Endothelial cell of umbilical vein (primary cell): ENCODE results near the gene USB1. TPM values are rescaled to one million over a fixed set of nuclear protein-coding genes. Genes with fewer than 3 reads are reported as not detected.

Experiments used
- BruUV-seq: library from RNA; stranded (reverse); fragments of 400-500 nt; replicated peaks from 2 replicates; lab custom pipeline; 2021; lab: Mats Ljungman, UMichigan
- CTCF ChIA-PET: fragments of 300-600, 350-600 bp; sonication (Branson Sonifier 250); formaldehyde crosslinking; loops from one replicate; lab custom pipeline; 2021; ENCODE audit warnings: antibody characterized with exemption, inconsistent platforms; lab: Charles Lee
- POLR2A ChIA-PET: fragments of 300-600, 350-600 bp; sonication (Branson Sonifier 250); formaldehyde crosslinking; loops from one replicate; lab custom pipeline; 2021; ENCODE audit warnings: antibody characterized with exemption, inconsistent platforms; lab: Charles Lee
- DNase-seq: peaks from one replicate; pipeline ENCODE4 v3.0.0-alpha.2; 2011; ENCODE audit warnings: low read depth, low spot score
- FAIRE-seq: peaks from 2 replicates; lab custom pipeline; 2011; peaks lifted over from hg19 to GRCh38; lab: Jason Lieb, UNC
- H2AFZ ChIP-seq: 2 replicates; pipeline ENCODE4 v1.6.0; 2012; ENCODE audit warnings: low read depth, low read length, control low read depth, inconsistent platforms
- H3K27ac ChIP-seq: 2 replicates; pipeline ENCODE4 v1.5.1; 2011; ENCODE audit warnings: low read depth, mild to moderate bottlenecking, control low read depth, low read length, moderate library complexity; ENCODE audit not compliant: insufficient read depth
- H3K27me3 ChIP-seq, 2 experiments: 2 replicates each; pipeline versions ENCODE4 v1.6.0 to v1.6.1; 2011; ENCODE audit warnings: low read length in 2 of 2, mixed read lengths in 1 of 2; ENCODE audit not compliant: control insufficient read depth in 2 of 2, insufficient read depth in 2 of 2
- H3K36me3 ChIP-seq, 2 experiments: 2 replicates in 1 of 2; 3 replicates in 1 of 2; pipeline ENCODE4 v1.5.1; 2011; ENCODE audit warnings: low read length in 2 of 2, mild to moderate bottlenecking in 1 of 2, moderate library complexity in 1 of 2; ENCODE audit not compliant: control insufficient read depth in 2 of 2, insufficient read depth in 2 of 2; ENCODE audit errors: extremely low read depth in 1 of 2
- H3K4me1 ChIP-seq: 3 replicates; pipeline ENCODE4 v1.5.1; 2011; ENCODE audit warnings: mild to moderate bottlenecking, low read length; ENCODE audit not compliant: control insufficient read depth, insufficient read depth; ENCODE audit errors: extremely low read depth
- H3K4me2 ChIP-seq: 2 replicates; pipeline ENCODE4 v1.6.1; 2011; ENCODE audit warnings: low read length, control low read depth, mixed read lengths; ENCODE audit not compliant: insufficient read depth
- H3K4me3 ChIP-seq, 3 experiments: fragments of 200-600 bp in 1 of 3; sonication (generic), shearing (Covaris generic) in 1 of 3; replicated peaks in 1 of 3; 2 replicates each; pipeline ENCODE4 v1.5.1; 2011 to 2016; ENCODE audit warnings: control low read depth in 3 of 3, low read length in 3 of 3, mild to moderate bottlenecking in 2 of 3, inconsistent platforms in 1 of 3, low read depth in 1 of 3, moderate library complexity in 1 of 3; ENCODE audit not compliant: insufficient read depth in 1 of 3
- H3K79me2 ChIP-seq: 2 replicates; pipeline ENCODE4 v1.6.0; 2012; ENCODE audit warnings: low read length, inconsistent platforms; ENCODE audit not compliant: control insufficient read depth, insufficient read depth
- H3K9ac ChIP-seq: replicated peaks from 2 replicates; pipeline ENCODE3; 2011; ENCODE audit warnings: low read length, control low read depth; ENCODE audit not compliant: insufficient read depth; ENCODE audit errors: extremely low read depth
- H3K9me1 ChIP-seq: replicated peaks from 3 replicates; pipeline ENCODE4 v1.6.0; 2011; ENCODE audit warnings: mild to moderate bottlenecking, low read length; ENCODE audit not compliant: control insufficient read depth, insufficient read depth; ENCODE audit errors: extremely low read depth
- H3K9me3 ChIP-seq: replicated peaks from 2 replicates; pipeline ENCODE4 v1.5.1; 2012; ENCODE audit warnings: low read length, inconsistent platforms; ENCODE audit not compliant: control insufficient read depth, insufficient read depth
- H4K20me1 ChIP-seq: replicated peaks from 2 replicates; pipeline ENCODE3; 2011; ENCODE audit warnings: mild to moderate bottlenecking, low read length; ENCODE audit not compliant: control insufficient read depth, insufficient read depth; ENCODE audit errors: extremely low read depth
- CTCF ChIP-seq, 2 donors: IDR thresholded peaks; 1 replicate in 1 of 2; 2 replicates in 1 of 2; pipeline ENCODE4 v1.5.1; 2011; ENCODE audit warnings: low read length in 2 of 2, mild to moderate bottlenecking in 2 of 2, moderate library complexity in 2 of 2, control low read depth in 1 of 2, inconsistent platforms in 1 of 2, low read depth in 1 of 2; ENCODE audit not compliant: insufficient read depth in 1 of 2; ENCODE audit errors: extremely low read depth in 1 of 2
- EZH2 ChIP-seq: IDR thresholded peaks from 2 replicates; pipeline ENCODE4 v1.6.1; 2012; ENCODE audit warnings: borderline replicate concordance, low read depth, mild to moderate bottlenecking, moderate library complexity, low read length, inconsistent platforms; ENCODE audit not compliant: severe bottlenecking
- FOS ChIP-seq: IDR thresholded peaks from 2 replicates; pipeline ENCODE4 v1.6.1; 2011; ENCODE audit warnings: mild to moderate bottlenecking, low read length, moderate library complexity, borderline replicate concordance; ENCODE audit not compliant: insufficient read depth
- GATA2 ChIP-seq: IDR thresholded peaks from 2 replicates; pipeline ENCODE4 v1.7.0; 2011; ENCODE audit warnings: low read depth, mild to moderate bottlenecking, moderate library complexity, mixed read lengths, low read length; ENCODE audit not compliant: insufficient read length, insufficient read depth
- JUN ChIP-seq: IDR thresholded peaks from 2 replicates; pipeline ENCODE4 v1.6.1; 2011; ENCODE audit warnings: borderline replicate concordance, low read depth; ENCODE audit not compliant: insufficient read length, insufficient read depth
- MAX ChIP-seq: IDR thresholded peaks from 2 replicates; pipeline ENCODE4 v1.6.1; 2011; ENCODE audit not compliant: insufficient read depth, insufficient read length
- MYC ChIP-seq: IDR thresholded peaks from one replicate; pipeline ENCODE4 v1.6.1; 2011; ENCODE audit warnings: mild to moderate bottlenecking, low read depth, low read length
- POLR2A ChIP-seq: IDR thresholded peaks from 2 replicates; pipeline ENCODE4 v1.6.1; 2012; ENCODE audit warnings: low read depth, mild to moderate bottlenecking, control low read depth, low read length
- POLR2AphosphoS5 ChIP-seq: IDR thresholded peaks from 2 replicates; pipeline ENCODE4 v1.6.1; 2012; ENCODE audit warnings: low read depth, mild to moderate bottlenecking, control low read depth, low read length, moderate library complexity; ENCODE audit not compliant: insufficient read depth
- dilution Hi-C: fragments of 300-500 bp; cut with MboI; formaldehyde crosslinking; loops from one replicate; pipeline ENCODE4 v1.15.0; 2019; ENCODE audit warnings: low sequenced_read_pairs; ENCODE audit not compliant: extremely low pct_ligation_motif_present
- intact Hi-C: fragments of 100-400 bp; cut with micrococcal nuclease; formaldehyde crosslinking; loops from one replicate; pipeline ENCODE4 v1.10.0; 2022
- polyA plus RNA-seq, 4 experiments: library from polyadenylated mRNA; depleted of rRNA in 3 of 4; stranded (reverse) in 3 of 4; unstranded in 1 of 4; fragments of >200 nt; gene quantifications; 2 replicates each; pipeline versions ENCODE4 v1.2.1 to v1.2.3, GENCODE V29; 2011 to 2012; ENCODE audit warnings: missing spikeins in 1 of 4
- total RNA-seq: library from RNA; stranded (reverse); gene quantifications from 2 replicates; pipeline ENCODE4 v1.2.3, GENCODE V29; 2021

The USB1 gene
- total and polyA plus RNA-seq, 2 donors (not counting 3 experiments of a cell fraction or from before 2014, with no cell fraction given) = 64.6 to 83.8 TPM

- Histone ChIP-seq H3K27me3 (peaks cover 0 to 8% of the 10 kb centered on the region in 2 experiments), H3K4me1 (peaks cover 19% of the 10 kb centered on the region), H3K9me1 (no peaks in the 10 kb centered on the region), H3K36me3 (no peaks in the 10 kb centered on the region), H4K20me1 (no peaks in the 10 kb centered on the region), H3K27ac (no peak overlapping the region), H3K79me2 (no peaks in the 10 kb centered on the region), H3K9ac (no peak overlapping the region), H2AFZ (peak overlapping the region; percentile 81), H3K4me3 (peak overlapping the region; percentile 44 to 64 (median 51)), H3K4me2 (peak overlapping the region; percentile 84), H3K9me3 (no peaks in the 10 kb centered on the region)
- FAIRE-seq = no peak
- peak; percentile 30 for TF ChIP-seq EZH2
- TF ChIP-seq GATA2 = no peak
- dilution Hi-C loops = no loop called here
- DNase-seq = no peak
- no TSS peak for BruUV-seq
- intact Hi-C loops = loop anchor here (1.0 kb wide), 1 partner anchor 98 kb away; no protein-coding TSS in a partner anchor
- CTCF ChIA-PET = interaction anchor here (1.0 to 5.6 kb wide), 7 partner anchors 8 to 463 kb away, joined by 4 to 81 read pairs (median 6); partner anchors contain the start of gene CFAP20
- POLR2A ChIA-PET = no interaction called here
Observed at GRCh38 chr16:58024486-58025350, 23.5 kb downstream of the USB1 start.

DNA sequence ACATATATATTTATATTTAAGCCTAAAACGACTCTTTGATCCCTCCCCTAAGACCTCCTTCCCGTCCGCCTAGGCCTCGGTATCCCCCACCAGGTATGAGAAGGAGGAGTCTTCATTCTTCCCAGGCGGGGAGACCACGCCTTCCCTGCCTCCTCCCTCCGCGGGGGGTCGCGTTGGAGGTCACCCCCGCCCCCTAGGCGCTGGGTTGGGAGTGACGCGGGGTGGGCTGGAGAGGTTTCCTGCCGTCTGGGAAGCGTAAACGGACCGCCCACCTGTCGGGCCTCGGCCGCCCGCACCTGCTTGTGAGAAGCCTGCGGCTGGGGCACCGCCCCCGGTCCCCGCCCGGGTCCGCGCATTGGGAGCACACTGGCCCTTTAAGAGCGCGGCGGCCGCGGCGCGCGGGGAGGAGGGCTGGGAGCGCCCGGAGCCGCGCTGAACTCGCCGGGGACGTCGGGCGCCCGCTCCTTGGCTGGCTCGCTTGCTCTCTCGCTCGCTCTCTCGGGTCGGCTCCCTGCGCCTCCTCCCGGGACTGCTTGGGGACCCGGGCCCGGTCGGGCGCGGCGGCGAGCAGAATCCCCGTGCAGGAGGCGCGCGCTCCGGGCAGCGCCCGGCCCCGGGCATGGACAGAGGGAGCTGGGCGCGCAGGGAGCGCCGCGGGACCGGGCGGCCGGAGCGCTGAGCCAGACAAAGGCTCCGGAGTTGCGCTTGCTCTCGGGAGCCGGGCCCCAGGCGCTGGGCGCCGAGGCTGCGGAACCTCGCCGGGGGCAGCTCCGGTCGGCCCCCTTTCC, 24.3 kb downstream of the USB1 start, which contains the start of gene MMP15:
Gene MMP15, plus strand, starts transcription at position 404 of the 788 bp plus-strand sequence. CDS start 597 bp downstream, outside the sequence.
- peak; percentile 81 for FAIRE-seq

More for the DNA sequence above, 24.3 kb downstream of the USB1 start, which contains the start of gene MMP15:
- DNase-seq = peak; percentile 55
- no TSS peak for BruUV-seq
- Histone ChIP-seq H3K4me1 (peaks cover 19% of the 10 kb centered on the region), H4K20me1 (no peaks in the 10 kb centered on the region), H3K4me2 (peak within 1 kb of the TSS; percentile 84), H2AFZ (peak within 1 kb of the TSS; percentile 81), H3K27me3 (peaks cover 0 to 8% of the 10 kb centered on the region in 2 experiments), H3K36me3 (no peaks in the 10 kb centered on the region), H3K4me3 (peak within 1 kb of the TSS; percentile 44 to 64 (median 51)), H3K9me3 (no peaks in the 10 kb centered on the region), H3K27ac (no peak within 1 kb of the TSS), H3K79me2 (no peaks in the 10 kb centered on the region), H3K9ac (no peak within 1 kb of the TSS), H3K9me1 (no peaks in the 10 kb centered on the region)
- ChIA-PET CTCF (interaction anchor here (0.9 to 5.6 kb wide), 8 partner anchors 71 to 462 kb away, joined by 3 to 81 read pairs (median 6); partner anchors contain the start of gene CFAP20), POLR2A (interaction anchor here (1.0 to 2.0 kb wide), 2 partner anchors 96 to 104 kb away, joined by 3 to 8 read pairs; partner anchors contain the start of gene CFAP20)
- intact Hi-C loops (loop anchor here (1.0 to 2.0 kb wide), 3 partner anchors 56 to 97 kb away; no protein-coding TSS in a partner anchor), dilution Hi-C loops (no loop called here)
- TF ChIP-seq MAX (no peak), MYC (no peak), EZH2 (peak; percentile 5), POLR2A (no peak), POLR2AphosphoS5 (peak; percentile 35), FOS (no peak), JUN (no peak), CTCF (IDR thresholded peaks at IDR 0.05; ENCODE audit: extremely low read depth in 1 of 2, insufficient read depth in 1 of 2, low read depth in 1 of 2, low read length in 2 of 2) (no peak), GATA2 (no peak)
